HG02642 (cell line): Measurements from ENCODE around the gene NEUROD6.

Experiments used
- ATAC-seq: cut with Tn5 transposase; IDR thresholded peaks from one replicate; pipeline ENCODE4 v1.9.1; 2021; ENCODE audit warnings: mild to moderate bottlenecking; ENCODE audit not compliant: unreplicated experiment, poor library complexity

The NEUROD6 gene

DNA sequence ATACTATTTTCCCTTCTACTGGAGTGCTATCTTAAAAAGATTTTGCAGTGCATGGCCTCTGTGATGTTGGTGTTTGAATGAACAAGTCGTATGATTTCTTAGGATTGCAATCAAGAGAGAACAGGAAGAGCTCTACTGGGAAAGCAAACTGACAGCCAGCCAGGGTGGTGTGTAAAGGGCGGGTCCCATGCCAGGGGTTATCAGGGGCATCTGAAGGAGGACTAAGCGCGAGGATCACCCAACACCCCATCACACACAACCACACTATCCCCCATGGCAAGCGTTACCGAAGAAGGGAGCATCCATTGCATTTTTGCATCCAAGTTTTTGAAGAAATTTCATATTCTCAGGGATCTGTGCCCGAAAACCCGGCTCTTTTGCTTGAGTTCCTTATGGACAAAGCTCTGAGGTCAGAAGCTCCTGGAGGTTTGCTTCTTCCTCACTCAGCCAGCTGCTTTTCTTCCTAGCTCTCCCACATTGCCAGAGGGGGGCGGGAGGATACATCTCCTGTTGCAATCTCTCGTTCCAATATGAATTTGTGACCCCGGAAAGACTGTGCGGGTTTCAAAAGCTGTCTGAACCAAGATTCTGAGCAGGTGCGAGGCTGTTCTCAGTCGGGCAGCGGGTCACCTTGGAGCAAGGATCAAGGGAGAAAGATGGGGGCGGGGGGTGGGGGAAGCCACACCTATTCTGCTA is 5.2 kb downstream of the NEUROD6 start:
- ATAC-seq, result no peak

DNA sequence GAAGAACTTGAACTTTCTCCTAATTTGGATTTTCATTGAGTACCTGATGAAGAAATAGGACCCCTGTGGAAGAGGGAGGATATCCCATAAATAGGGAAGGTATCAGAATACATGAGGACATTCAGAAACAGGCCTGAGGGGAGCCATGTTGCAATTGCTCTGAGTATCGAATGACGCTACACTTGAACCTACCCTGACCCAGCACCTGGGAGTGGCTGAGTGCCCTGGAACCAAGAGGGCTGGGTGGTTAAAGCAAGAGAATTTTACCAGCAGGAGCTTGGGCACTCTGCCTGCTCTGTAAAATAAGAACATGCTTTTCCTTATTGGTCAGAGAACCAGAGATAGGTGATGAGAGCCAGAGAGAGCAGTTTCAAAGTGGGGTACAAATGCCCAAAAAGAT is 7.2 kb downstream of the NEUROD6 start:
- no peak for ATAC-seq

DNA sequence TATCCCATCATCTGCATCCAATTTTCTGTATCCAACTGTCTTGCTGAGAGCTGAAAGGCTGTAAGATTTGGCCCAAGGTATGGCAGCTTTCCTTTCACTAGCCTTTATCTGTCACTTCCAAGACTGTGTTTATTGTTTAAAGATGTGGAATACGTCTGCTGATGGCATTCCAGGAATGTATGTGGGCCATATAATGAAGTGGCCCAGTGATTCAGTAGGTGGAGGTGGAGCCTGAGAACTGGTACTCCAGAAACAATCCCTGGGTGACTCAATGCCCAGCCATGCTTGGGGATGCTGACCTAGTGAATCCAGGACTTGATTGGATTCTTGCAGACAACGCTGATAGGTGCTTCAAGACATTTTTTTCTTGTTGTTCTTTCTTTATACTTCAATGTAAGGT is 13.5 kb downstream of the NEUROD6 start:
- ATAC-seq, result no peak

DNA sequence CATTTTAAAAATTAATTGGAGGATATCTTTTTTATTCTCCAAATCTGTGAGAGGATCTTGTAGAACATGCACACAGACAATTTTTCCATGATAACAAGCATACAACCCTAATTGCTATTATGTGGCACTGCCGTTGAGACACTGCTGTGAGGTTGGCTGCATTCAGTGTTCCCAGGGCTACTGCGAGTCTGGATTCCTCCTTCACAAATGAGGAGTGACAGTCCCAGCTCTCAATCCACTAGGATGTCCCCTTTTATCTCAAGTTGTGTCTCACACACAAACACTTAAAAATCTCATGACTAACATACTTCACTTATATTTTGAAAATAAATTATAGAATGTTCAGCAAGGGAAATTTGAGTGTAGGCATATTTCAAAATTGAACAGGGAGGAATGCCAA is 14.1 kb downstream of the NEUROD6 start:
- no peak for ATAC-seq

DNA sequence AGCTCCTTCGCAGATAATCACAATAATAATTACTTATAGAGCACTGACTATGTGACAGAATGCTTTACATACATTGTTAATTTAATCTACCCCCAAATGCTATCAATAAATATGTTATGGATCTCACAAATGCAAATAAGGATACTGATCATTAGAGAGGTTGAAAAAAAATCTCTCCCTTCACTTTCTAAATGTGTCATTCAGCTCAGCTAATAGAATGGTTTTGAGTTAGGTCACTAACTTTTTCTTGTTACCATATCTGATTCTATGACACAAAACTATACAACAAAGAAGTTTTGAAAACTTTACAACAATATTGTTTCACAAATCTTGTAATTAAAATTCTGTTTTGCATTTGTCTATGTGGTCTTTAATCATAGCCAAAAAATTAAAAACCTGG is 17.4 kb downstream of the NEUROD6 start:
- ATAC-seq, result no peak

DNA sequence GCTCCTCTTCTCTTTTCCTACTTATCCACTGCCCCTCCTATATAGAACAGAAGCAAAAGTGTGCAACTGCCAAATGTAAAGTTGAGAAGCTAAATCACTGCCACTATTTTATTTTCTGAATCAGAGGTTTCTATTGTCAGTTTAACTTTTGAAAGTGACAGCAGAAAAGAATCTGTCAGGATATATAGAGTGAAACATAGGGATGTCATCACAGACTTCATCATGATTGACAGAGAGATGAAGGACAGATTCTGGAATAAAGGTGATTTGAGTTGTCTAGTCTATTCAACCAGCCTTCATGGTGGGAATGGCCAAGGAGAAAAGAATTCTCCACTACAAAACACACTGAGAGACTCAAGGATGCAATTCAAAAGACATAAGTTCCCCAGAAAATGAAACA is 19.9 kb downstream of the NEUROD6 start:
- ATAC-seq, result no peak

DNA sequence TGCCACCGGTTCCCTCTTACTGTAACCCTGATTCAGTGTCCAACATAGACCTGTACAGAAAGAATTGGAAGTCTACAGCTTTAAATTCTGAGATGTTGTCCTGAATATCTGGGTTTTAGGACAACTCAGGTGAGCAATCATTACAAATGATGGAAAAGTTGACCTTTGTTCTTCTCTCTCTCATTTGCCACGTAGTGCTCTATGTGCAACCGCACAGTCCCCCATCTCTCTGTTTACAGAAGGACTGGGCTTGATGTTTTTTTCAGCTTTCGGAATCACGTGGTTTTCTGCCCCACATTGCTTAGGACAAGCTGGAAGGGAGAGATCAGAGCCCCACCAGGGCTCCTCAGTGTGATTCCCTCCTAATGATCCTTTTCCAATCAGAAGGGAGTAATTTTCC is 22.2 kb downstream of the NEUROD6 start:
- no peak for ATAC-seq

DNA sequence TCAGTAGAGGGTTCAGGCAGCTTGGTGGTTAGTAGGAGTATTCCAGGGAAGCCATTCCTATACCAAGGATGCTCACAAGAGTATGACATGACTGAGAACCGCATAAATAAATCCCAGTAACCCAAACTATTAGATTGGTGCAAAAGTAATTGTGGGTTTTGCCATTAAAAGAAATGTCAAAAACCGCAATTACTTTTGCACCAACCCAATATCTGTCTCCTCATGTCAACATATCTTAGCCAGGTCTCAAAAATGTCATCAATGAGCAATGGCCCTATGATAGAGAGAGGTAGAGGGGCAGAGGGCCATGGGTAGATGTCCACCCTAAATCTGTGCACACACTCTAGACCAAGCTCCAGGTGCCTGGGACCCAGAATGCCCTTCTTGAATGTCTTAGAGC is 23.6 kb downstream of the NEUROD6 start:
- ATAC-seq, result no peak

DNA sequence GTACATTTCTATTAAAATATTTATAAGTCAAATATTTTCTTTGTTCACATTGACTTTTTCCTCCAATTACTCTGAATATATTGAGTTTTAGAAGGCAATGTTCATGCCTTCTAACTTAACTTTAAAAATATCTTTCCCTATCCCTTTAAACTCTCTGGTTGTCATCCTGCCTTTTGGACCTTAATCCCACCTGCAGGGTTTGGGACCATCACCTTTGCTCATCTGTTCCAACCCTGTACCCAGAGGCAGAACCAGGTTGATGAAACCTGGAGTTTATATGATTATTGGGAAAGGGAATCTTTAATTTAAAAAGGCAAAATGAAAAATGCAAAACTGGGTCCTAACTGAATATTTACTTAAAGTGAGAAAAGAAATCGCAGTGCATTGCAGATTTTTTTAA is 24.8 kb downstream of the NEUROD6 start:
- no peak for ATAC-seq

DNA sequence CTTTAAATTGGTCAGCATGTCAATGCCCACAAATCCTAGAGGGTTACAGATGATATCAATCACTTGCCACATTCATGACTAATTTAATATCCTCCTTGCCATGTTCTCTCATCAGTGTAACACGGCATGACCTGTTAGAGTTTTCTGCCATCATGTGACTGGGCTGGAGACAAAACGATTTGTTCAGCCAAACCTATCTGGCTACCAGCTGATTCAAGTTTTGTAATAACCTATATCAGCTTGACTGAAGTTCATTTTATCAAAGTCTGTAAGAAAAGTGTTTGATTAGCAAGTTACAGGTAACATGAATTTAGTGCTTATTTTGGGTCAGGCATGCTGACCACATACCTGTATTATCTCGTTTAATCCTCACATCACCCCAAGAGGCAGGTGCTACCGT is 25.7 kb downstream of the NEUROD6 start:
- no peak for ATAC-seq

DNA sequence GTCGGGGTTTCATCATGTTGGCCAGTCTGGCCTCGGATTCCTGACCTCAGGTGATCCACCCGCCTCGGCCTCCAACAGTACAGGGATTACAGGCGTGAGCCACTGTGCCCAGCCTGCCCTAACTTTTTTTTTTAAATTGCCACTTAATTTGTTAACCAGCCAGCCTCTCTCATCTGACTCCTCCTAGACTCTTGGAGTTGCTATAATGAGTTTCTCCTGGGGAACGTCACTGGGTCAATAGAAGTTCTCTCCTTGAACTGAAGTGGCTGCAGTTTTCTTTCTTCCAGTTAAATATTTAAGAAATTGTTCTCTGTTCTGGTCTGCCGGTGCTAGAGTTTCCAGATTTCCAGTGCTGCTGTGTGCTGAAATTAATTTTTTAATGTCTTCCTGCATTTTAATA is 27.6 kb downstream of the NEUROD6 start:
- no peak for ATAC-seq

DNA sequence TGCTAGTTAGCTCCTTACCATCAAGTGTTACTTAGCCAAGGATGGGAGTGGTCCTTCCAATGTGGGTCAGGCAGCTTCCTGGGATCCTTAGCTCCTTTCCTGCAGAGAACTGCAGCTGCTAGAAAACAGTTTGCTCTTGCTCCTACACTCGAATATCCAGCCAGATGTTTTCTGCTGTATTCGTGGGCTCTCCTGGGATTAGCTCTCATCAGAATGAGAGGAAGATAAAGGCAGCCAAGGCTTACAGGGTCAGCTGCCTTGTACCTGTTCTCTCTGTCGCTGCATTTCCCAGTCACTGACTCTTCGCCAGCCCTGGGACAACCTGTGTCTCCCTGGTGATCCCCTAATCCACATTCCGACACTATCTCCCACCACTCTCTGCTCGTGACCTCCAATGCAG is 29.0 kb downstream of the NEUROD6 start:
- no peak for ATAC-seq

DNA sequence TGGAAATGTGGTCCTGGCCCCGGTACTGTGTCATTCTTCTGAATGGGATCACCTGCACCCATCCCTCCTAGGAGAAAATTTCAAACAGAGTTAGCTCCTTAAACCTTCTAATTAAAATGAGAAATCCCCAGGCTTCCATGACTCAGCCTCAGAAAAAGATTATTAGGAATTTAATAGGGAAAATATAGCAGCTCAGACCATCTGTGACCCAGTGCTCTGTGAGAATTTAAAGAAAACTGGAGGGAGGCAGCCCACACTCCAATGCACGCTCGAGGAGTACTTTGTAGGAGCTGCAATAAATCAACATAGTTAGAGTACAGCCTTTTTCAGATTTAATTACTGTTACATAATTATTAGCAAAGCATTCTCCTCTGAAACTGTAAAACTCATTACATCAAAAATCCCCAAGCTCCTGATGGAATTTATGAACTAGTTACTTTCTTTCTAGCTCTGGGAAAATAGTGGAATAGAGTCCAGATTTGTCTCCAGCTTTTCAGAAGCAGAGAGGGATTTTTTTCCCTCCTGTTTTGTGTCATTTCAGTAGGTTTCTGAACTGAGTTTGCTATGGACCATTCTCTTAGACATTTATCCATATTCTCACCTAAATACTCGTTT is 30.1 kb downstream of the NEUROD6 start:
- no peak for ATAC-seq

DNA sequence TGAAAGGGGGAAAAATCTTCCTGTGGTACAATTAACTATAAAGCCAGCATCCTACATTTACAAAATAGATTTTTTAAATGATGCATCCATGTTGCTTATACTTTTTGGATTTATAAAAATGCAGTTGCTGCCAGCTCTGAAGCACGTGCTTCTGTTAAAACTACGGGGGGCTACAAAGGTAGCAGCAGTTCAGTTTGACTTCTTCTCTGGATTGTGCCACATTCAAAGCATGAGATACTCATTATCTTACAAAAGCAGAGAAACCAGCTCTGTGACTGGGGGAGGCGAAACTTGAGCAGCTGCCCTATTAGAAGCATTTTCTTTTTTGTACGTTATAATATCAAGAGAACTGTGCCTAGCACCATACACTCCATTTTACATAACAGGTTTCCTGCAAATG is 31.1 kb downstream of the NEUROD6 start:
- ATAC-seq, result no peak

DNA sequence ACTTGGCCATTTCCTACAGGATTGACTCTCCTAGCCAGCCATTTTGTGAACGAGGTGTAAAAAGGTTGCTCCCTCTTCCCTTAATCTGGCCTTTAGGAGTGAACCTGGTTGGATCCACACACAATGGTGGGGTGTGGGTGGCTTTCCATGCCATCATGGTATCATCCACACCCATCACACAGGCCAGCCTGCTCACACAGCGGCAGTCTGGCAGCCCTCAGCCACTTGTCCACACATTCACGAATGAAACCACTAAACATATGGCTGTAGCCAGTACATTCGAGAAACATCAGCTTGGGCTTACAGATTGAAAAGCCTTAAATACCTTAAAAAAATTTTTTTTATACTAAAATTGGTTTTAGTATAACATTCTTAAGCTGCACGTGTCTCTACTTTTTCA is 31.9 kb downstream of the NEUROD6 start:
- no peak for ATAC-seq

DNA sequence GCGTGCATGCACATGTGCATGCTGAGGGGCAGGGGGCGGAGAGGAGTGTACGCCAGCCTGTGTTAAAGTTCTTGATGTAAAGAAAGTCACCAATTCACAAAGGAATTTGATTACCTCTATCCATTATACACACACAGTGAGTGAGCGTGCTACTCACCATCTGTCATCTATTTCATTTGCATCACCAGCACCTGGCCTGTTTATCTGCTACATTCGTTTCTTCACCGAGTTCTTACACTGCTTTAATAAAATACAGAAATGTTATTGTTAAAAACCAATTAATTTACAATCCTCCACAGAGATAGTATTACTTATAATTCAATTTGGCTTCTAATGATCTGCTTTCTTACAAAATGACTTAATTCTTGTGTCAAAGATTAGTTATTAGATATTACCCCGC is 32.6 kb downstream of the NEUROD6 start:
- no peak for ATAC-seq

DNA sequence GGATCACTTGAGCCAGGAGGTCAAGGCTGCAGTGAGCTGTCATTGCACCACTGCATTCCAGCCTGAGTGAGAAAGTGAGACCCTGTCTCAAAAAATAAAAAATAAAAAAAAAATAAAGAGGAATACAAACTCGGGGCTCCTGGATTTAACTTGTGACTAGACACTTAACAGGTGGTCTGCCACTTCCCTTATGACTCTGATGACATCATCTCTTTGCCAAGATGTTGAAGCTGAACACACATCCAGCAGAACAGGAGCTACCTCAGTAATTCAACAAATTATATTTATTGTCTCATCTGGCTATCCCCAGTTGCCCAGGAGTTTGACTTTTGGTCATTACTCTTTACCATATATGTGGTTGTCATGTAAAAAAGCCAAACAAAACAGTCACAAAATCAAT is 35.3 kb downstream of the NEUROD6 start:
- no peak for ATAC-seq

DNA sequence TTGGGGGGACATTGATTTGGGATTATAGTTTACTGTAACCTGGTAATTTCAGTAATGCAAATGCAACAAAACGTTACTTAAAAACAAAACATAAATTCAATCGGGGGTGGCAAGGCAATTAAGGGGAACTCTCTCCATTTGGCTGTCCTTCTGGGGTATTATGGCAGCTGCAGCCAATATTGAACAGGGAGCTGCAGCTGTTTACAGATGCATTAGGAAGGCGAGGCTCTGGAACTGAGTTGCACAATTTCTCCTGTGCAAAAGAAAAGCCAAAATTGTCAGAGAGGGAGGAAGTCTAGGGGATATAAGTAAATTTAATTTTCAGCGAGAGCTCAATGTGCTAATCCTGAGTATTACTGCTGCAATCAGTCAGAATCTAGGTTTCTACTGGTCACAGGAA is 36.1 kb downstream of the NEUROD6 start:
- no peak for ATAC-seq

DNA sequence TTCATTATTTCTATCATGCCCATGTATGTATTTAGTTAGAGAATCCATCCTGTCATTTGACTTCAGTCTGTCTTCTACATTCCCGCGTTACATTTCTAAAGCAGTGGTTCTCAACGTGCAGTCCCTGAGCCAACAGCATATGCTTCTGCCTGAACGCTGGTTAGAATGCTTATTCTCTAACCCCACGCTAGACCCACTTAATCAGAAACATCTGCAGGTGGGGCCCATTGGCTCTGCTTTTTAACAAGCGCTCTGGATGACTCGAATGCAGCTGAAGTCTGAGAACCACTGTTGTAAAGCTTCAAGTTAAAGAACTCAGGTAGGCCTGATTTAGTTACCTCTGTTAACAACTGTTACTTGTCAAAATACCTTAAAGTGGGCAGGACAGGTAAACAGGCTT is 38.2 kb downstream of the NEUROD6 start:
- no peak for ATAC-seq

DNA sequence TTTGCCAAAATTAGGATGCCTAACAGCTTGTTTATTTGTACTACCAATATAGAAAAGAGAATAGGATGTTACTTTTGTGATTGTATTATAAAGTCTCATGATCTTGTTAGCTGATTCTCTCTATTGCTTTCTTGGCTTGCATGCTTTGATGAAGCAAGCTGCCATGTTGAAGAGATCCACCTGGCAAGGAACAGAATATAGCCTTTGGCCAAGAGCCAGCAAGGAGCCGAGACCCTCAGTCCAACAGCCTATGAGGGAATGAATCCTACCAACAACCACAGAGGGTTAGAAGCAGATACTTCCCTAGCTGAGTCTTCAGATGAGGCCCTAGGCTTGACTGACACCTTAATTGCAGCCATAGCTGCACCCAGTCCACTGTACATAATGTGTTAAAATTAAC is 41.2 kb downstream of the NEUROD6 start:
- ATAC-seq, result no peak

DNA sequence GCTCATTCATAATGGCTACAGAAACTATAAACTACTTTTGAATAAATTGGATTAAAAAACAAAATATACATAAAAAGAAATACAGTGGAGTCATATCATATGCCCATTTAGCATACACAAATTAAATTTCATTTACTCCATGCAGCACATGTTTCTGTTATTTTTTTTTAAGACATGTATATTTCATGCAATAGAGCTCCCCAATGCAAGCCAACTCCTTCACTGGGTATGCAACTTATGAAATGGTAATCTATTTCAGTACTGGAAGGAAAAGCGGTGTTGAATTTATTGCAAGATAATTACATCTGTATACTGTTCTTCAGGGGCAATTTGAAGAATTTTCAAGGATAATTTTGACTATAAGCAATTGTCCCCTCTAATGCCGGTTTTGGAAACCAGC is 49.9 kb downstream of the NEUROD6 start:
- ATAC-seq, result no peak
